Lung microvascular endothelial cell (primary cell): ENCODE data around the gene SLC44A5. TPM values are rescaled to one million over a fixed set of nuclear protein-coding genes. Genes with fewer than 3 reads are reported as not detected.
"Not testable (repeated sequence)": the region's sequence is repeated elsewhere in the genome, so short reads cannot be mapped to it uniquely, and the experiment has no call there.

Source experiments
- DNase-seq, 2 donors: peaks; one replicate each; pipeline versions ENCODE4 v3.0.0 to v3.0.0-alpha.2; 2010; ENCODE audit warnings: low read depth in 2 of 2
- total RNA-seq: library from RNA; depleted of rRNA; stranded (reverse); fragments of >200 nt; gene quantifications from 2 replicates; pipeline ENCODE4 v1.2.1, GENCODE V29; 2014

SLC44A5 gene
- total RNA-seq, 1 donor from 2014 or later, result 0.99 TPM

- peak in 1 of 2 donors; percentile 62 for DNase-seq
Measured at GRCh38 chr1:75522389-75522788, 88.5 kb downstream of the SLC44A5 start.

DNA sequence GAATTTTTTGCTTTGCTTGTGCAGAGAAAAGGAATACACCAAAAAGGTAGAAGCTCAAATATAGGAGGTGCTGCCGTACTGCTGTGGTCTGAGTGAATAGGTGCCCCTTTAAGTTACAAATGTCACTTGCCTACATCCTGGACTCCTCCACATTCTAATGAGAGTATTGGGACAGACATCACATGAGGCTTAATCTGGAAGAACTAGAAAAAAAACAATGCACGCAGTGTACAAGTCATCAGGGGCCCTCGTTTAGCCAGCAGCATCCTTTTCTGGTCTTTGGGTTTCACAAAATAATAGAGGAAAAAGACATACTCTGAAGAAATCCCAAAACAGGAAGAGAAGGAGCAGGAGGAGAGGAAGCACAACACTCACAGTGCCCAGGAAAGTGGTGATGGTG, 89.3 kb downstream of the SLC44A5 start:
- DNase-seq, result no peak

GRCh38 chr1:75520862-75521475, 89.9 kb downstream of the SLC44A5 start:
- peak in 1 of 2 donors; percentile 8 for DNase-seq

DNA sequence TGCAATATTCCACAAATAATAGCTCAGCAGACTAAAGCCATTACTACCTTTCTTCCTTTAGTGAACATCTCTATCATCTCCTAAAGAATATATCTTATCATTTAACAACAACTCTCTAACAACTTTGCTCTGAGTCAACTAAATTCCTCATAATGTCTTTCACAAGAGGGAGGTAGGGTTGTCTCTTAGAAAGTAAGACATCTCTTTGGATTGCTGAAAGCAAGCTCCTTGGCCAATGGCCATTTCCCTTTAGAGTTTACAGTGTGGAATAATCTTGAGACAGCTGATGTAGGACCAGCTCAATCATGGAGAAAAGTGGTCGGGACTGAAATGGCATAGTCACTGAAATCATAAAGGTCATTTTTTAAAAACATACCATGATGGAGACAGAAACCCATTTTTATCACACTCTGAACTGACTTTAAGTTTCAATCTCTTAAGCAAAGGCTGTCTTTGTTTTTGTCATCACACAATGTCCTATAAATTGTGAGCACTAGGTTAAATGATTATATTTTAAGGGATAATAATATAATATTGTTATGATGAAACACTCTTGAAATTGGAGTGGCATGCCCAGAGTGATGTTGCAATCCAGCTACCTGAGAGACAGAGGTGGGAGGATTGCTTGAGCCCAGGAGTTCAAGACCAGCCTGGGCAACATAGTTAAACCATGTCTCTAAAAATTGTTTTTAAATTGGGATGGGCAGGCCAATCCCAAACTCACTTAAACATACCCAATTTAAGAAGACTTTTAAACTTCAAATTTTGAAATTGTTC, 91.1 kb downstream of the SLC44A5 start:
- DNase-seq, result no peak

GRCh38 chr1:75518686-75519085, 92.2 kb downstream of the SLC44A5 start:
- no peak for DNase-seq

DNA sequence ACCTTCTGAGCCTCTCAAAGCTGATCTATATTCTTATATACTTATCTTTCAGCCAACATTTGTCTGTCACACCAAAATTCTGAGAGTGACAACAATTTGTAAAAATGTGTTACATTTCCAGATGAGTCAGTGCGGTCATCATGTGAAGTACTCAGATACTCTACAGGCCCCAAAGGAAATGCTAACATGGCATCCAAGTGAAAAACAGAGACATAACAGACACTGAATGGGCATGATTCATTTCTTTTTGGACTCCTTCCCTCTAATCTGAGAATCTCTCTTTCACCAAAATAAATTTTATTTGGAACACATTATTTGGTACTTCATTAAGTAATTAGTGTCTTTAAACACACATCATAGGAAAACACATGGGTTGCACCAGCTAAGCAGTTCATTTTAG, 96.6 kb downstream of the SLC44A5 start:
- peak in 1 of 2 donors; percentile 48 for DNase-seq

DNA sequence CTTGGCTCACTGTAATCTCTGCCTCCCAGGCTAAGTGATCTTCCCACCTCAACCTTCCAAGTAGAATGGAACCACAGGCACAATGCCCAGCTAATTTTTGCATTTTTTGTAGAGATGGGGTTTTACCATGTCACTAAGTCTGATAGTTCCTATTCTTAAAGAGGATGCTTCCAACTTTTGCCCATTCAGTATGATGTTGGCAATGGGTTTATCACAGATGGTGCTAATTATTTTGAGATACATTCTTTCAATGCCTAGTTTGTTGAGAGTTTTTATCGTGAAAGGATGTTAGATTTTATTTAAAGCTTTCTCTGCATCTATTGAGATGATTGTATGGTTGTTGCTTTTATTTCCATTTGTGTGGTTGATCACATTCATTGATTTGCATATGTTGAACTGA, 103.9 kb downstream of the SLC44A5 start:
- DNase-seq, result no peak

GRCh38 chr1:75503221-75503974, 107.5 kb downstream of the SLC44A5 start:
- peak; percentile 7 to 16 for DNase-seq

DNA sequence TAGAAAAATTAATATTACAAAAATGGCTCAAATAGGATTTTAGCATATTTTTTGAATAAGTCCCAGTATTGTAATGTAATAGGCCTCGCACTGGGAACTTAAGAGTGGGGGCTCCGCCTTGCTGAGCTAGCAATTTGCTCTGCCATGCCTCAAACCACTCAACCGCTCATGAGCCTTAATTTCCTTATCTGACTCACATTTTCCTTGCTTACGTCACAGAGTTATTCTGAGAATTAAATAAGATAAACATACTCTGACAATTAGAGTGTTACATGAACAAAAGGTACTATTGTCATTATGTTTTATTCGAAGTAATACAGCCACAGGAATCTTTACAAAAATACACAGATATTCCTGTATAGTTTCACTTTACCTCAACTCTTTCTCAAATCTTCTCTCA, 108.1 kb downstream of the SLC44A5 start:
- peak; percentile 77 to 93 for DNase-seq

- DNase-seq, result no peak
Measured at GRCh38 chr1:75501577-75502295, 109.2 kb downstream of the SLC44A5 start.

GRCh38 chr1:75492011-75492410, 118.9 kb downstream of the SLC44A5 start:
- DNase-seq, result peak; percentile 38 to 84

GRCh38 chr1:75487399-75487798, 123.5 kb downstream of the SLC44A5 start:
- no peak for DNase-seq

DNA sequence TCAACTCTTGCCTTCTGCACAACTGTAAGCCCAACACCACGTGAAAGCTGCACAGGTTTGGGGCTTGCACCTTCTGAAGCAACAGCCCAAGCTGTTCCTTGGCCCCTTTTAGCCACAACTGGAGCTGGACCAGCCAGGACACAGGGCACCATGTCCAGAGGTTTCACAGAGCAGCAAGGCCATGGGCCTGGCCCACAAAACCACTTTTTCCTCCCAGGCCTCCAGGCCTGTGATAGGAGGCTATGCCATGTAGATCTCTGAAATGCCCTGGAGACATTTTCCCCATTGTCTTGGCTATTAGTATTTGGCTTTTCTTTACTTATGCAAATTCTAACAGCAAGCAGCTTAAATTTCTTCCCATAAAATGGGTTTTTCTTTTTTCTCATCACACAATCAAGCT, 126.1 kb downstream of the SLC44A5 start:
- no peak for DNase-seq

DNA sequence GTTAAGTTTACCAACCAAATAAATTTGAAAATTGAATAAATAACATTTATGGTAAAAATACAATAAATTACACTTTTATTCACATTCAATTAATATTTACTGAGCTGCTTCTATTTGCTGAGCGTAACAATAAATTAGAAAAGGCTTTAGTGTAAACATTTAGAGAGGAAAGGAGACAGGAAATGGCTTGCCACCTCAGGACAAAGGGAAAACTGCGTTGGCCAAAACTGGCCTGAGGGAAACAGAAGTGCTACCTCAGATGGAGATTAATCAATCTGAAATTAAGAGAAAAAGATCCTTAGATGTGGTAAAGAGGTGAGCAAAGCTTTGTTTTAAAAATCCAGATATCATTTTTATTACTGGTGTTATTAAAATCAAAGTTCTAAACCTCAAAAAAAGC, 128.0 kb downstream of the SLC44A5 start:
- DNase-seq, result peak; percentile 61 to 79

GRCh38 chr1:75476486-75476885, 134.4 kb downstream of the SLC44A5 start:
- DNase-seq, result not testable (repeated sequence)

- no peak for DNase-seq
Measured at GRCh38 chr1:75475696-75476095, 135.2 kb downstream of the SLC44A5 start.

- DNase-seq, result peak; percentile 72 to 75
Measured at GRCh38 chr1:75472971-75473603, 137.8 kb downstream of the SLC44A5 start.

- peak in 1 of 2 donors; percentile 9 for DNase-seq
Measured at GRCh38 chr1:75472089-75472970, 138.6 kb downstream of the SLC44A5 start.

DNA sequence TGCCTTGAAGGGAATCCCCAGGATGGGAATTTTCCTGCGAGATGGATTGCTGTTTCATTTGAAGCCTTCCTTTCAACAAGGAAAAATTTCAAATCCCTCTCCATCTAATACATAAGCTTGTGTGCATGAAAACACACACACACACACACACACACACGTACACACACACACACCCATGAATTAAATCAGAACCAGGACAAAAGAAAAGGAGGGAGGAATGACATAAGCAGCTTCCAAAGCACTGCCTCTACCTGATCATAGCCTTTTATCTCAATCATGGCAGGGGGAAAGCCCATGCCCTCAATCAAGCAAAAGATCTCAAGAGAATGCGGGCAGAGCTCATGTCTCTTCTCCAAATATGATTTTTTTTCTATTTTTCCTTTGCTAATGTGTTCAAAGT, 139.7 kb downstream of the SLC44A5 start:
- DNase-seq, result no peak

DNA sequence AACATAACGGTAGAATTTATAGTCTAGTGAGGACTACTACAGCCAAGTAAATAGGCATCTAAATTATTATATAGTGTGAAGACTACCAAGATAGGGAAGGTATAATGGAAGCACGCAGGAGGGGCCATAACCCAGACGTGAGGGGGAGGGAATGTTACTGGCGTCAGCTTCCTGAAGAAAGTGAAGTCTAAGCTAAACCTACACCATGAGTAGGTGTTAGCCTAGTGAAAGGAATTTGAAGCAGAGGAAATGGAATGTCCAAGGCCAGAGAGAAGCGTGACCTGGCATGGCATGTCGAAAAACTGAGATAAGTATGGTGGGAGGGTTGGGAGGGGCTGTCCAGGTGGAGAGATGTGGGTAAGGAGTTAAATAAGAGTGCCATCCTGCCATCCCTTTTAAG, 140.5 kb downstream of the SLC44A5 start:
- no peak for DNase-seq
